HG03280 (cell line): ENCODE results near the gene GADD45G.

ENCODE experiments used
- ATAC-seq: cut with Tn5 transposase; IDR thresholded peaks from one replicate; pipeline ENCODE4 v1.9.1; 2021; ENCODE audit warnings: mild to moderate bottlenecking, moderate library complexity; ENCODE audit not compliant: unreplicated experiment

The GADD45G gene

GRCh38 chr9:89604729-89605464 lies at the start of gene GADD45G:
TSS of gene GADD45G (plus strand) at chr9:89605012. CDS start at chr9:89605122, 110 bp downstream.
- ATAC-seq: peak; percentile 61

GRCh38 chr9:89555036-89555415 lies 49.8 kb upstream of the GADD45G start:
- ATAC-seq: no peak

- no peak for ATAC-seq
These were observed 49.1 kb upstream of the GADD45G start for GRCh38 chr9:89555451-89556375.

GRCh38 chr9:89558196-89558899 lies 46.5 kb upstream of the GADD45G start:
- ATAC-seq: no peak

- ATAC-seq: no peak
These were observed 45.9 kb upstream of the GADD45G start for GRCh38 chr9:89558948-89559347.

- ATAC-seq: no peak
These were observed 42.5 kb upstream of the GADD45G start for GRCh38 chr9:89562186-89562814.

- ATAC-seq: no peak
These were observed 41.1 kb upstream of the GADD45G start for GRCh38 chr9:89563571-89564345.

GRCh38 chr9:89564346-89564878 lies 40.4 kb upstream of the GADD45G start:
- ATAC-seq: no peak

GRCh38 chr9:89567649-89568048 lies 37.2 kb upstream of the GADD45G start:
- no peak for ATAC-seq

GRCh38 chr9:89574309-89574708 lies 30.5 kb upstream of the GADD45G start:
- ATAC-seq: no peak

GRCh38 chr9:89576404-89576839 lies 28.4 kb upstream of the GADD45G start:
- ATAC-seq: no peak

GRCh38 chr9:89577363-89577762 lies 27.4 kb upstream of the GADD45G start:
- ATAC-seq: no peak

GRCh38 chr9:89579741-89580385 lies 24.9 kb upstream of the GADD45G start:
- no peak for ATAC-seq

- no peak for ATAC-seq
These were observed 18.5 kb upstream of the GADD45G start for GRCh38 chr9:89586311-89586710.

GRCh38 chr9:89588271-89588879 lies 16.4 kb upstream of the GADD45G start:
- no peak for ATAC-seq

- no peak for ATAC-seq
These were observed 14.4 kb upstream of the GADD45G start for GRCh38 chr9:89590415-89590814.

- no peak for ATAC-seq
These were observed 13.3 kb upstream of the GADD45G start for GRCh38 chr9:89591274-89592212.
